BLaER1 treated with 17β-estradiol and CSF1 and Interleukin-3, amounts not matched to agents 10 nM and 100 nM (cell line): ENCODE measurements around the gene LRRC75A.
"Not testable (repeated sequence)": the region's sequence is repeated elsewhere in the genome, so short reads cannot be mapped to it uniquely, and the experiment has no call there.

Experiments used
- H3K27ac ChIP-seq, 11 experiments: shearing (Covaris generic); formaldehyde crosslinking; 2 replicates each; pipeline ENCODE4 v1.8.1; 2022
- H3K27me3 ChIP-seq, 11 experiments: shearing (Covaris generic); formaldehyde crosslinking; 2 replicates each; pipeline ENCODE4 v1.8.1; 2022
- H3K36me3 ChIP-seq, 11 experiments: shearing (Covaris generic); formaldehyde crosslinking; 2 replicates each; pipeline ENCODE4 v1.8.1; 2022
- H3K4me1 ChIP-seq, 10 experiments: shearing (Covaris generic); formaldehyde crosslinking; 2 replicates each; pipeline ENCODE4 v1.8.1; 2022
- H3K4me2 ChIP-seq, 11 experiments: shearing (Covaris generic); formaldehyde crosslinking; 2 replicates each; pipeline ENCODE4 v1.8.1; 2022
- H3K4me3 ChIP-seq, 10 experiments: shearing (Covaris generic); formaldehyde crosslinking; 2 replicates each; pipeline ENCODE4 v1.8.1; 2022
- H3K9ac ChIP-seq, 11 experiments: shearing (Covaris generic); formaldehyde crosslinking; 2 replicates each; pipeline ENCODE4 v1.8.1; 2022
- H3K9me3 ChIP-seq, 11 experiments: shearing (Covaris generic); formaldehyde crosslinking; replicated peaks in 1 of 11; 2 replicates each; pipeline ENCODE4 v1.8.1; 2022
- H4K20me1 ChIP-seq, 11 experiments: shearing (Covaris generic); formaldehyde crosslinking; 2 replicates each; pipeline ENCODE4 v1.8.1; 2022
- Cebpa-rat ChIP-seq, 11 experiments: shearing (Covaris generic); IDR thresholded peaks; 2 replicates each; pipeline ENCODE4 v1.8.1; 2022

LRRC75A gene

DNA sequence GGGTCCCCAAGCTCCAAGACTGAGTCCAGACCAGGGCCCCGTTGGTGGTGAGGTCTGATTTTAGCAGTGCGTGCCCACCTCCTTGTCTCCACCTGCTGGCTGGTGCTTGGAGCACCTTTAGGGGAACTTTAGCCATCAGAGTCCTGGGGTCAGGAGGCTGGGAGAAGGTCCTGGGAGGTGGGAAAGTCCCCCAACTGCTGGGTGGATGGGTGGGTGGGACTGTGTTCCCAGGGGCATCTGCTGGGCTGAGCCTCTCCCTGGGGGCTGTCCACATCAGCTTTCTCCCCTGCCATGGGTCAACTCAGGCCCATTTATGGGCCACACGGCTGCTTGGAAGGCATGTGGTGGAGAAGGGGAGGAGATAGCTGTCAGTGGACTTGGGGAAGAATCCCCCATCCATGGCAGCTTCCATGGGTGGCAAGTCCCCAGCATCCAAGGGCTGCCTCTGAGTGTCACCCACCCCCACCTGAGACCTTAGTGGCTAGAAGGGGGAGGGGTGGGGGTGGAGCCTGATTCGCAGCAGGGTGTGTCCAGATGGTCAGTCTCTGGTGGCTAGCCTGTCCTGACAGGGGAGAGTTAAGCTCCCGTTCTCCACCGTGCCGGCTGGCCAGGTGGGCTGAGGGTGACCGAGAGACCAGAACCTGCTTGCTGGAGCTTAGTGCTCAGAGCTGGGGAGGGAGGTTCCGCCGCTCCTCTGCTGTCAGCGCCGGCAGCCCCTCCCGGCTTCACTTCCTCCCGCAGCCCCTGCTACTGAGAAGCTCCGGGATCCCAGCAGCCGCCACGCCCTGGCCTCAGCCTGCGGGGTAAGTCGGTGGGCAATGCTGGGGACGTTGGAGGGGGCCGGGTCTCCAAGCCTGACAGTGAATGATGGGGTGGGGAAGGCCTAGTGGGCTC is 76.7 kb downstream of the LRRC75A start, which contains the start of gene TRPV2:
TRPV2 (plus strand) TSS at position 541 of the 894 bp plus-strand sequence. CDS start 2,098 bp downstream, outside the sequence.
- Histone ChIP-seq H3K9me3 (no peaks in the 10 kb centered on the region), H3K9ac (peak within 1 kb of the TSS; percentile 77 to 92 (median 84)), H3K4me3 (peak within 1 kb of the TSS; percentile 61 to 91 (median 74)), H3K27ac (peak within 1 kb of the TSS; percentile 80 to 96 (median 90)), H3K4me1 (peaks cover 47 to 59% (median 56%) of the 10 kb centered on the region in 10 experiments), H4K20me1 (peaks cover 2 to 36% (median 12%) of the 10 kb centered on the region in 11 experiments; a peak in 18 of 22 replicates), H3K36me3 (peaks cover 0 to 27% (median 13%) of the 10 kb centered on the region in 11 experiments; a peak in 14 of 22 replicates), H3K27me3 (no peaks in the 10 kb centered on the region), H3K4me2 (peak within 1 kb of the TSS; percentile 91 to 99 (median 98))
- no peak for TF ChIP-seq Cebpa-rat (IDR thresholded peaks at IDR 0.05)

DNA sequence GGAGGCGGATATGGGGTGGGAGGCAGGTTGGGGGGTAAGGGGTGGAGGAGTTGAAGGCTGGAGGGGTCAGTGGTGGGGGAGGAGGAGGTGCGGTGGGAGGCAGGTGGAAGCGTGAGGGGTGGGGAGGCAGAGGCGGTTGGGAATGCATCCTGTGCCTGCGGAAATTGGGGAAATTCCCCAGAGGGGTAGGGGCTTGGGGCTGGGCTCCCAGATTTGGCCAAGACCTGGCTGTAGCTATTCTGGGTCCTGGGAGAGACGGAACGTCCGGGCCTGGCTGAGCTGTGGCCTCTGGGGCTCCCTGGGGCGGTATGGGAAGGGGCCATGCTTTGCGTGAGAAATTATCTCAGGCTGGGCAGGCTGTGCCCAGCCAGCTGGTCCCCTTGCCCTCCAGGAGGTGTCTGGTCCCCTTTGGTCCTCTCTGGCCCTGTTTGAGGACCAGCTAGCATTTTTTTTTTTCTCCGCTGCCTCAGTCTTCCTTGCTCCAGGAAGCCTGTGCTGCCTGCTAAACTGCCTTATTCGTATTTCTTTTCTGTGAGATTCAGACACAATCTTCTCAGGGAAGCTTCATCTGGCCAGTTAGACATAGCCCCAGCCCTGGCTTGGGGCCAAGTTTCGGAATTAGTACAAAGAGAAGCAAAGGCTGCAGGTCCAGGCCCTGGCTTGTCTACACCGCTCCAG is 83.9 kb downstream of the LRRC75A start:
- Histone ChIP-seq H3K4me2 (peak overlapping the region; percentile 56 to 77 (median 67)), H3K9ac (peak overlapping the region in 6 of 11 experiments; percentile 3 to 41 (median 29); a peak in 5 of 22 replicates), H3K9me3 (no peaks in the 10 kb centered on the region), H3K4me1 (peaks cover 21 to 35% (median 28%) of the 10 kb centered on the region in 10 experiments), H3K27me3 (peaks cover 0 to 5% (median 0%) of the 10 kb centered on the region in 11 experiments; a peak in 4 of 22 replicates), H3K4me3 (no peak overlapping the region), H3K27ac (peak overlapping the region in 4 of 11 experiments; percentile 10 to 34 (median 20); a peak in 3 of 22 replicates), H3K36me3 (no peaks in the 10 kb centered on the region), H4K20me1 (peaks cover 0 to 9% (median 0%) of the 10 kb centered on the region in 11 experiments; a peak in 1 of 22 replicates)
- TF ChIP-seq Cebpa-rat (IDR thresholded peaks at IDR 0.05), result no peak

DNA sequence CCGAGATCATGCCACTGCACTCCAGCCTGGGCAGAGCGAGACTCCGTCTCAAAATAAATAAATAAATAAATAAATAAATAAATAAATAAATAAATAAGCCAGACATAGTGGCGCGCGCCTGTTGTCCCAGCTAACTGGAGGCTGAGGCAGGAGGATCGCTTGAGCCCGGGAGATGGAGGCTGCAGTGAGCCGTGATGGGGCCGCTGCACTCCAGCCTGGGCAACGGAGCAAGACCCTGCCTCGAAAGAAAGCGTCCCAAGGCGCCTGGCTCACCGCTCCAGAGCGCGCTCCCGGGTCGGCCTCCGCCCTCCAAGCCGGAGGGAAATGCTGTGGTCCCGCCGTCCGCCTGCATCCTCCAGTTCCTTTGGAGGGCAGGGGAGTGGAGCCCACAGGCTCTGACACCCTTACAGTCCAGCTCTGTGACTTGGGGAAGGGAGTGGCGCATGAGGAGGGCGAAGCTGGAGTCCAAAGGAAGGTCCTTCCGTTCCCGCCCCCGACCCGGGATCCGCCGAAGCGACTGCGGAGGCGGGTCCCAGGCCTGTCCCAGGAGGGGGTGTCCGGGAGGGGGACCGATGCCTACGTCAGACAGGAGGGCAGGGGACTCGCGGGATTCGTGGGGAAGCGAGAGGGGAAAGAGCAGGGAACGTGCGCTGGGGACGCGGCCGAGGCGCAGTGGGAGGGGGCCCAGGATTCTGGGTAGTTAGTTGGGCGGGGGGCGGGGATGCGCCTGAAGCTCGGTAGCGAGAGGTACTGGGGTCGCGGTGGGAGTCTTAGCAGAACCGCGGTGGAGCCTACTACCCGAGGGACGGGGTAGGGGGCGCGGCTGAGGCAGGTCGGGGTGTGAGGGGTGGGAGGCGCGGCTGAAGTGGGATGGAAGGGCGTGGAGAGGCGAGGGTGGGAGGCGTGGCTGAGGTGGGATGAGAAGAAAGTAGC is 85.0 kb downstream of the LRRC75A start:
- Histone ChIP-seq H4K20me1 (peaks cover 0 to 9% (median 0%) of the 10 kb centered on the region in 11 experiments; a peak in 1 of 22 replicates), H3K9ac (peak overlapping the region; percentile 8 to 72 (median 60); a peak in 20 of 22 replicates)

DNA sequence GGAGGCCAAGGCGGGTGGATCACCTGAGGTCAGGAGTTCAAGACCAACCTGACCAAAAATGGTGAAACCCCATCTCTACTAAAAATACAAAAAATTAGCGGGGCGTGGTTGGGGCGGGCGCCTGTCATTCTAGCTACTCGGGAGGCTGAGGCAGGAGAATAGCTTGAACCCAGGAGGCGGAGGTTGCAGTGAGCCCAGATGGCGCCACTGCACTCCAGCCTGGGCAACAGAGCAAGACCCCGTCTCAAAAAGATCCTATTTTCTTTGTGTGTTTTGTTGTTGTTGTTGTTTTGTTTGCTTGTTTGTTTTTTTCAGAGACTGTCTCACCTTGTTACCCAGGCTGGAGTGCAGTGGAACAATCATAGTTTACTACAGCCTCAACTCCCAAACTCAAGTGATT is 88.1 kb downstream of the LRRC75A start:
- peaks cover 21 to 25% (median 23%) of the 10 kb centered on the region in 10 experiments for H3K4me1 ChIP-seq
- H3K9ac ChIP-seq, H3K27ac ChIP-seq, H3K4me2 ChIP-seq, H3K27me3 ChIP-seq, H3K36me3 ChIP-seq, H3K4me3 ChIP-seq, H3K9me3 ChIP-seq, H4K20me1 ChIP-seq: not testable (repeated sequence)

More for the DNA sequence above, 85.0 kb downstream of the LRRC75A start:
- Histone ChIP-seq H3K27me3 (peaks cover 0 to 5% (median 0%) of the 10 kb centered on the region in 11 experiments; a peak in 4 of 22 replicates), H3K4me1 (peaks cover 21 to 35% (median 28%) of the 10 kb centered on the region in 10 experiments), H3K4me2 (peak overlapping the region; percentile 90 to 100 (median 98)), H3K4me3 (peak overlapping the region; percentile 52 to 71 (median 60)), H3K9me3 (no peaks in the 10 kb centered on the region), H3K36me3 (no peaks in the 10 kb centered on the region), H3K27ac (peak overlapping the region in 5 of 11 experiments; percentile 6 to 48 (median 32); a peak in 5 of 22 replicates)
- TF ChIP-seq Cebpa-rat (IDR thresholded peaks at IDR 0.05), result no peak

DNA sequence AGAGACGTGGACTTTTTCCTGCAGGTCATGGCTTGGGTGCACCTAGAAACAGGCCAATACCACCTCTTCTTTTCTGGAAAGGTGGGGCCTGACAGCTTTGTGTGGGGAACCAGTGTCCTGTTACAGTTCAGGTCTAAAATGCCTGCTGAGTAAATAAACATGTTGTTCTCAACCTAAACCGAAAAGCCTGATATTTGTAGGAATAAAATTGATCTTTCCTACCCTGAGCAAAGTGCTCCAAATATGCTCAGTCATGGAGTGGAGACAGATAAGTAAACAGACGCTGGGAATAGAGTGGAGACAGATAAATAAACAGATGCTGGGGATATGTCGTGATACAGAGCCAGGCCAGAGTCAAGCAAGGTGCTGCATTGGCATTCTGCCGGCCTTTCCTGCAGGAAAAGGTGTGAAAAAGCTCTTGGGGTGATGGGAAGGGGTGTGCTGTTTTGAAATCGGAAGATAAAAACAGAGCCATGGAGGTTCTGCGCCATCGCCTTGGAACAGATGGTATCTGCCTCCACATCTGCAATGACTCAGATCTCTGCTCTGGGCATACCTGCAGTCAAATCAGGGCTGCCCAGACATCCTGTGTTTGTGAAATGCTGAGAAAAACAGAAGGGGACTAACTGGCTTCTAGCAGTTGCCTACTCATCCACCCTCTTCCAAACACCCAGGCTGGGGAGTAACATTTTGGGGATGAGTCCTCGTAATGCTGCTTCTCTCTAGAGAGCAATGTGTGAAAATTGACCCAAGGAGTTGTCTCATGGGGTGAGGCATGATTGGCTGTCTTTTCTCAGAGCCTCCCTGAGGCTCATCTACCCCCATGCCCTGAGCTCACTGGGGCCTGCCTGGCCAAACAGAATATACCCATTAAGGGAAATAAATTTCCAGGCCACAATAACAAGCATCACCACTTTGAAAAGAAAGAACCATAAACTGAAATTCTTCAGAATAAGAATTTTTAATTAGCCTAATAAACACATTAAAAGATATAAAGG is 93.4 kb downstream of the LRRC75A start:
- Histone ChIP-seq H3K4me2 (peak overlapping the region in 8 of 11 experiments; percentile 0 to 50 (median 30); a peak in 11 of 22 replicates), H4K20me1 (no peaks in the 10 kb centered on the region), H3K36me3 (no peaks in the 10 kb centered on the region), H3K27me3 (no peaks in the 10 kb centered on the region), H3K9ac (no peak overlapping the region), H3K4me3 (no peak overlapping the region), H3K9me3 (no peaks in the 10 kb centered on the region), H3K27ac (no peak overlapping the region), H3K4me1 (peaks cover 0 to 8% (median 7%) of the 10 kb centered on the region in 10 experiments; a peak in 10 of 20 replicates)
- no peak for TF ChIP-seq Cebpa-rat (IDR thresholded peaks at IDR 0.05)

DNA sequence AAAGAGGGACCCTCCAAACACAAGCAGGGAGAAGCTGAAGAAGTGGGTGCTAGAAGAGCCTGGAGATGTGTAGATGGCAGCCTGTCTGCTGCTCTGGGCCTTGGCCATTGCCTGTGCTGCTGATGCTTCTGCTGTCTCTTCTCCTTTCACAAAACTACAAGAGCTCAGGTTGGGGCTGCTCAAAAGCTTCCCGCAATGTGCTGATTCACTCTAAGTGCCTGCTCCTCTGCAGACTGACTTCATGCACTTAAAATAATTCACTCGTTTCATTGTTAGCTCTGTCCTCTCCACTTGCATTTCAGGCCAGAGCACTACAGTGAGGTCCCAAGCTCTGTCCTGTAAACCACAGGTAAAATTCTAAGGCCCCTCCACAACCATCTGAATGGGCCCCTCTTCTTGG is 95.3 kb downstream of the LRRC75A start:
- not testable (repeated sequence) for H4K20me1 ChIP-seq, H3K4me3 ChIP-seq, H3K9ac ChIP-seq, H3K9me3 ChIP-seq, H3K27ac ChIP-seq, H3K27me3 ChIP-seq, H3K36me3 ChIP-seq, H3K4me2 ChIP-seq, H3K4me1 ChIP-seq

DNA sequence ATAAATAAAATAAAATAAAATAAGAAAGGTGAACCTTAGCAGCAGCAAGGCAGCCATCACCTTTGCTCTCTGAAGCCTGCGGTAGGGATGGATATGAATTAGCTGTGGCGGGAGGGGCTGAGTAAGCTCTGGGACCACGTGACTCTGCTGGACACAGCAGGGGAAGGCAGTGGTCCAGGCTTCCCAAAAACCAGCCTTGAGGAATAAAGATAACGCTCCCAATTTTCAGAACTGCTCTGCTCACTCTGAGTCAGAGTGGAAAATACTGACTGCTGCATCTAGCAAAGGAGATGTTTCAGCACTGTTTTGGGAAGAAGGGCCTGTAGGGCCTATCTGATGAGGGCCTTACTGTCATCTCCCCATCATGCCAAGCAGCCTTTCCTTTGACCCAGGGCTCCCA is 96.1 kb downstream of the LRRC75A start:
- not testable (repeated sequence) for H4K20me1 ChIP-seq, H3K4me3 ChIP-seq, H3K27ac ChIP-seq, H3K36me3 ChIP-seq, H3K9ac ChIP-seq, H3K27me3 ChIP-seq, H3K9me3 ChIP-seq, H3K4me1 ChIP-seq, H3K4me2 ChIP-seq

DNA sequence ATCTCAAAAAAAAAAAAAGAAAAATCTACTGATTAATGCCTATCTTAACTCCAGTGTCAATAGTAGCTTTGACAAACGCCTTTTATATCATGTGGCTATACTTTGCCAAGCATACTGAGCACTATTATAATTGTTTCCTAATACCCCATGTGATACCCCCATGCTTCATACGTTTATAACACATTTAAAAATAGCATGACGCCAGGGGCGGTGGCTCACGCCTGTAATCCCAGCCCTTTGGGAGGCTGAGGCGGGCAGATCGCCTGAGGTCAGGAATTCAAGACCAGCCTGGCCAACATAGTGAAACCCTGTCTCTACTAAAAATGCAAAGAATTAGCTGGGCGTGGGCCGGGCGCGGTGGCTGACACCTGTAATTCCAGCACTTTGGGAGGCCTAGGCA is 99.5 kb downstream of the LRRC75A start:
- not testable (repeated sequence) for H3K4me1 ChIP-seq, H3K9ac ChIP-seq, H3K27ac ChIP-seq, H3K27me3 ChIP-seq, H3K4me3 ChIP-seq, H3K9me3 ChIP-seq, H3K36me3 ChIP-seq, H4K20me1 ChIP-seq, H3K4me2 ChIP-seq
